PC-9 (cell line): ENCODE measurements around the gene NAA10. TPM values are rescaled to one million over a fixed set of nuclear protein-coding genes. Genes with fewer than 3 reads are reported as not detected.

Experiments used
- BruUV-seq: library from RNA; stranded (reverse); fragments of 400-500 nt; replicated peaks from 2 replicates; lab custom pipeline; 2021; lab: Mats Ljungman, UMichigan
- CTCF ChIA-PET: fragments of 300-600 bp; sonication (Branson Sonifier 250); formaldehyde crosslinking; loops from one replicate; lab custom pipeline; 2022; ENCODE audit warnings: antibody characterized with exemption; lab: Charles Lee
- POLR2A ChIA-PET: fragments of 300-600 bp; sonication (Branson Sonifier 250); formaldehyde crosslinking; loops from one replicate; lab custom pipeline; 2022; ENCODE audit warnings: antibody characterized with exemption; ENCODE audit not compliant: unreplicated experiment; lab: Charles Lee
- DNase-seq, 2 experiments: peaks; one replicate each; pipeline versions ENCODE4 v3.0.0 to v3.0.0-alpha.2; 2015 to 2022; ENCODE audit warnings: mixed read lengths in 1 of 2
- H2AFZ ChIP-seq: fragments of 200-600 bp; sonication (generic); 2 replicates; pipeline ENCODE4 v1.8.1; 2017; ENCODE audit warnings: antibody characterized with exemption
- H3F3A ChIP-seq: fragments of 200-600 bp; sonication (generic); 2 replicates; pipeline ENCODE4 v1.8.1; 2017; ENCODE audit warnings: antibody characterized with exemption, mild to moderate bottlenecking, low read depth; ENCODE audit not compliant: insufficient read depth
- H3K27ac ChIP-seq: fragments of 200-600 bp; sonication (generic); 2 replicates; pipeline ENCODE4 v1.6.1; 2016; ENCODE audit warnings: mixed run types
- H3K27me3 ChIP-seq: fragments of 200-600 bp; sonication (generic); 2 replicates; pipeline ENCODE4 v1.6.1; 2016; ENCODE audit warnings: low read depth, mixed run types; ENCODE audit not compliant: insufficient read depth
- H3K36me3 ChIP-seq: fragments of 200-600 bp; sonication (generic); 2 replicates; pipeline ENCODE4 v1.6.1; 2016; ENCODE audit warnings: low read depth, mixed run types
- H3K4me1 ChIP-seq: fragments of 200-600 bp; sonication (generic); replicated peaks from 2 replicates; pipeline ENCODE4 v1.6.1; 2016; ENCODE audit warnings: mixed run types; ENCODE audit not compliant: insufficient read depth
- H3K4me2 ChIP-seq: fragments of 200-600 bp; sonication (generic); 2 replicates; pipeline ENCODE4 v1.6.1; 2017; ENCODE audit warnings: mixed run types
- H3K4me3 ChIP-seq: fragments of 200-600 bp; sonication (generic); 2 replicates; pipeline ENCODE4 v1.6.1; 2016; ENCODE audit warnings: mixed run types
- H3K79me2 ChIP-seq: fragments of 200-600 bp; sonication (generic); 2 replicates; pipeline ENCODE4 v1.6.1; 2017; ENCODE audit warnings: low read depth, mixed run types
- H3K9me2 ChIP-seq: fragments of 200-600 bp; sonication (generic); 2 replicates; pipeline ENCODE4 v1.8.1; 2017; ENCODE audit warnings: mild to moderate bottlenecking; ENCODE audit not compliant: insufficient read depth
- H3K9me3 ChIP-seq: fragments of 200-600 bp; sonication (generic); 2 replicates; pipeline ENCODE4 v1.8.1; 2016; ENCODE audit warnings: low read depth; ENCODE audit not compliant: insufficient read depth
- H4K20me1 ChIP-seq: fragments of 200-600 bp; sonication (generic); 2 replicates; pipeline ENCODE4 v1.8.1; 2017; ENCODE audit not compliant: insufficient read depth
- EZH2 ChIP-seq: fragments of 200-600 bp; sonication (generic); IDR thresholded peaks from 2 replicates; pipeline ENCODE4 v1.8.0; 2017; ENCODE audit warnings: antibody characterized with exemption, low read depth
- intact Hi-C: fragments of 100-400 bp; cut with micrococcal nuclease; formaldehyde crosslinking; loops from one replicate; pipeline ENCODE4 v1.10.0; 2022; ENCODE audit not compliant: unreplicated experiment
- total RNA-seq: library from RNA; stranded (reverse); gene quantifications from 2 replicates; pipeline ENCODE4 v1.2.3, GENCODE V29; 2021
- TF ChIP-seq, protein P1 (sequence below): fragments of 200-600 bp; sonication (generic); conservative IDR thresholded peaks from 2 replicates; pipeline ENCODE4 v1.6.1; 2017; ENCODE audit warnings: mixed run types, antibody characterized with exemption, mild to moderate bottlenecking, moderate library complexity

The NAA10 gene
- total RNA-seq, 1 experiment from 2014 or later: 181 TPM

DNA sequence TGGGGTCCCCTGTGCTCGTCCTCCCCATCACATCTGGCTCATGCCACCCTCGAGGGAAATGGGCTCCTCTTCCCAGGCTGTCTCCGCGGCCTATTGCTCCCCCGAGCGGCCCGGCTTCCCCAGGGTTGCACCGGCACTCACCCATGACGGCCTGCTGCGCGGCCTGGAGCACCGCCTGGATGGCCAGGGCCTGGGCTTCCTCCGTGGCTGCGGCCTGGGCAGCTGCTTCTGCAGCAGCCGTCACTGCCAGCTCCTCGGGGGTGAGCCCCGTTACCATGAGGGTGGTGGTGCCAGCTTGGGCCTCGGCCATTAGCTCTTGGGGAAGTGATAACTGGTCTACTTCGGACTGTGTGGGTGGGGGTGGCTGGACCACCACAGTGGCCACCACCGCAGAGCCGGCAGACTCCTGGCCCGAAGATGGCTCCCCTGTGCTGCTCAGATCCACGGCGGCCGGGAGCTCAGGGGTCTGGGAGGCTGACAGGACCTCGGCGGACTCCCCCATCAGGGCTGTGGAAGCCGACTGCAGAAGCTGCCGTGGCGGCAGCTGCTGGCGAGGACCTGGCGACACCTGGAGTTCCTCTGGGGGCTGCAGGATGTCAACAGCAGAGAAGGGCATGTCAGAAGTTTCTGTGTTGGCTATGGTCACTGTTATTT, 17.7 kb upstream of the NAA10 start:
- H3K27me3 ChIP-seq: no peaks in the 10 kb centered on the region
- no peaks in the 10 kb centered on the region for H3K4me1 ChIP-seq
- no peaks in the 10 kb centered on the region for H3K9me2 ChIP-seq
- no peak overlapping the region for H3K4me3 ChIP-seq
- H4K20me1 ChIP-seq: peaks cover 9% of the 10 kb centered on the region; the same call in 1 of the 2 replicates
- no peak for DNase-seq
- H3K79me2 ChIP-seq: no peaks in the 10 kb centered on the region
- intact Hi-C loops: loop anchor here (5.0 kb wide), 1 partner anchor 245 kb away; no protein-coding TSS in a partner anchor
- TF ChIP-seq, protein P1, sequence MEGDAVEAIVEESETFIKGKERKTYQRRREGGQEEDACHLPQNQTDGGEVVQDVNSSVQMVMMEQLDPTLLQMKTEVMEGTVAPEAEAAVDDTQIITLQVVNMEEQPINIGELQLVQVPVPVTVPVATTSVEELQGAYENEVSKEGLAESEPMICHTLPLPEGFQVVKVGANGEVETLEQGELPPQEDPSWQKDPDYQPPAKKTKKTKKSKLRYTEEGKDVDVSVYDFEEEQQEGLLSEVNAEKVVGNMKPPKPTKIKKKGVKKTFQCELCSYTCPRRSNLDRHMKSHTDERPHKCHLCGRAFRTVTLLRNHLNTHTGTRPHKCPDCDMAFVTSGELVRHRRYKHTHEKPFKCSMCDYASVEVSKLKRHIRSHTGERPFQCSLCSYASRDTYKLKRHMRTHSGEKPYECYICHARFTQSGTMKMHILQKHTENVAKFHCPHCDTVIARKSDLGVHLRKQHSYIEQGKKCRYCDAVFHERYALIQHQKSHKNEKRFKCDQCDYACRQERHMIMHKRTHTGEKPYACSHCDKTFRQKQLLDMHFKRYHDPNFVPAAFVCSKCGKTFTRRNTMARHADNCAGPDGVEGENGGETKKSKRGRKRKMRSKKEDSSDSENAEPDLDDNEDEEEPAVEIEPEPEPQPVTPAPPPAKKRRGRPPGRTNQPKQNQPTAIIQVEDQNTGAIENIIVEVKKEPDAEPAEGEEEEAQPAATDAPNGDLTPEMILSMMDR: no peak
- no peak for TF ChIP-seq EZH2
- CTCF ChIA-PET: no interaction called here
- POLR2A ChIA-PET: no interaction called here
- no peaks in the 10 kb centered on the region for H3K36me3 ChIP-seq
- no peak overlapping the region for H3K27ac ChIP-seq
- BruUV-seq: no TSS peak
- peaks cover 6% of the 10 kb centered on the region for H3F3A ChIP-seq
- H3K9me3 ChIP-seq: no peaks in the 10 kb centered on the region
- H3K4me2 ChIP-seq: no peak overlapping the region
- H2AFZ ChIP-seq: no peak overlapping the region

DNA sequence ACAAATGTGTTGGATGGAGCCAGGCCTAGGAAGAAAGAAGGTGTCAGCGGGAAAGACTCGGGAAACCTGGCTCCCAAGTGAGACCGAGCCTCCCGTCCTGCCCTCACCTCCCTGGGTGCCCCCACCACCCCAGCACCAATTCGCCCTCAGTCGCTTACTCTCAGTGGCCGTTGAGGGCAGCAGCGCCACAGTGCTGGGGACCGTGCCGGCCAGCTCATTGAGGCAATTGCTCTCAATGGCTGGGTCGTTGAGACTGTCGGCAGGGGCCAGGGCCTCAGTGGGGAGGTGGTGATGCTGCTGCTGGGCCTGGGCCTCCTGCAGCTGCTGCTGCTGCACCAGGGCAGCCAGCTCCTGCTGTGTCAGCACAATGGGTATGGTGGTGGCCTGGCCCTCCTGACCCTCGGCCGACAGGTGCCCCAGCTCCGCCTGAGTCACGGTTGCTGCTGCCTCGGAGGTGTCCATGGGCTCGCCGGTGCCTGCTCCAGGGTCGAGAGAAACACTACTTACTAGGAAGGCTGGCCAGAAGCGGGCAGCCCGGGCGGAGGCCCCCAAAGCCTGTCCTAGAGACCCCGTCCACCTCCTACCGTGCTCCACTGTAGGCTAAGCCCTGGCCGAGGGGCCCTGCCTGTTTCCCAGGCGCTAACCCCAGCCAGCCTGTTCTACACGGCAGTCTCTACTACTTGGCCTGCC, 17.0 kb upstream of the NAA10 start:
- Histone ChIP-seq H3K4me2 (no peak overlapping the region), H3K36me3 (no peaks in the 10 kb centered on the region), H3K4me3 (no peak overlapping the region), H3K79me2 (no peaks in the 10 kb centered on the region), H3F3A (peaks cover 7% of the 10 kb centered on the region), H3K27me3 (no peaks in the 10 kb centered on the region), H4K20me1 (peaks cover 9% of the 10 kb centered on the region; the same call in 1 of the 2 replicates), H3K4me1 (no peaks in the 10 kb centered on the region), H2AFZ (no peak overlapping the region), H3K27ac (no peak overlapping the region), H3K9me2 (no peaks in the 10 kb centered on the region), H3K9me3 (no peaks in the 10 kb centered on the region)
- ChIA-PET CTCF (no interaction called here), POLR2A (no interaction called here)
- DNase-seq: no peak
- TF ChIP-seq, protein P1: no peak
- no peak for TF ChIP-seq EZH2
- intact Hi-C loops: loop anchor here (5.0 kb wide), 1 partner anchor 245 kb away; no protein-coding TSS in a partner anchor
- no TSS peak for BruUV-seq

DNA sequence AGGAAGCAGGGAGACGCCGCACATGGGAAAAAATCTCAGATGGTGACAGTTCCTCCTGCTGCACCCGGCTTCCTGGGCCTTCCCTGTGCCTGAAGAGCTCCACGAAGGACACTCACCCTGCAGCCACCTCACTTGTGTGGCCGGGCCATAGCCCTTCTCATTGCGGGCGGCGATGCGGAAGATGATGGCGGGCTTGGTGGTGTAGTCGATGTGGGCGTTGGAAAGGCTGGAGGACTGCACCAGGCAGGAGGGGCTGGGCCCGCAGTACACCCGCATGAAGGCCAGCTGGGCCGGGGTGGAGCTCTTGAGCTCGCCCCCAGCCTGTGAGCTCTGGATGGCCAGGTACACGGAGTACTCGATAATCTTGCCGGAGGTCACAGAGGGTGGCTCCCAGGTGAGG, 15.3 kb upstream of the NAA10 start:
- no peaks in the 10 kb centered on the region for H3K27me3 ChIP-seq
- H3K9me3 ChIP-seq: no peaks in the 10 kb centered on the region
- H3K4me1 ChIP-seq: no peaks in the 10 kb centered on the region
- CTCF ChIA-PET: interaction anchor here (0.6 to 0.9 kb wide), 3 partner anchors 21 to 271 kb away, joined by 3 to 4 read pairs (median 3); no protein-coding TSS in a partner anchor
- H3F3A ChIP-seq: peaks cover 7% of the 10 kb centered on the region
- DNase-seq: no peak
- no peak overlapping the region for H3K4me2 ChIP-seq
- no peaks in the 10 kb centered on the region for H3K9me2 ChIP-seq
- intact Hi-C loops: loop anchor here (5.0 kb wide), 1 partner anchor 243 kb away; no protein-coding TSS in a partner anchor
- no peak for TF ChIP-seq EZH2
- TF ChIP-seq, protein P1: no peak
- no peak overlapping the region for H3K27ac ChIP-seq
- no TSS peak for BruUV-seq
- no peaks in the 10 kb centered on the region for H3K79me2 ChIP-seq
- H3K4me3 ChIP-seq: no peak overlapping the region
- no peaks in the 10 kb centered on the region for H3K36me3 ChIP-seq
- H4K20me1 ChIP-seq: peaks cover 9% of the 10 kb centered on the region; the same call in 1 of the 2 replicates
- POLR2A ChIA-PET: interaction anchor here (0.6 to 0.7 kb wide), 3 partner anchors 142 to 378 kb away, joined by 3 to 6 read pairs (median 4); no protein-coding TSS in a partner anchor
- H2AFZ ChIP-seq: no peak overlapping the region
